Keratinocyte (primary cell): ENCODE data around the gene DEGS2. TPM values are rescaled to one million over a fixed set of nuclear protein-coding genes. Genes with fewer than 3 reads are reported as not detected.

ENCODE experiments used
- DNase-seq: peaks from one replicate; pipeline ENCODE4 v3.0.0-alpha.2; 2011; ENCODE audit warnings: low read depth, missing footprints, low spot score
- FAIRE-seq: peaks from 2 replicates; lab custom pipeline; 2011; peaks lifted over from hg19 to GRCh38; lab: Jason Lieb, UNC
- H2AFZ ChIP-seq: 2 replicates; pipeline ENCODE4 v1.6.0; 2012; ENCODE audit warnings: low read length, control low read depth, inconsistent platforms; ENCODE audit not compliant: control insufficient read depth
- H3K27ac ChIP-seq: 2 replicates; pipeline ENCODE4 v1.5.1; 2011; ENCODE audit warnings: low read length; ENCODE audit not compliant: control insufficient read depth, insufficient read depth
- H3K27me3 ChIP-seq: 3 replicates; pipeline ENCODE4 v1.6.0; 2011; ENCODE audit warnings: low read length; ENCODE audit not compliant: control insufficient read depth, insufficient read depth; ENCODE audit errors: extremely low read depth
- H3K36me3 ChIP-seq, 2 experiments: 2 replicates in 1 of 2; 3 replicates in 1 of 2; pipeline ENCODE4 v1.5.1; 2011; ENCODE audit warnings: low read length in 2 of 2, mild to moderate bottlenecking in 1 of 2; ENCODE audit not compliant: control insufficient read depth in 2 of 2, insufficient read depth in 2 of 2; ENCODE audit errors: extremely low read depth in 1 of 2
- H3K4me1 ChIP-seq: 3 replicates; pipeline ENCODE4 v1.5.1; 2011; ENCODE audit warnings: low read length; ENCODE audit not compliant: control insufficient read depth, insufficient read depth; ENCODE audit errors: extremely low read depth
- H3K4me2 ChIP-seq: 3 replicates; pipeline ENCODE4 v1.6.0; 2011; ENCODE audit warnings: low read depth, low read length; ENCODE audit not compliant: control insufficient read depth, insufficient read depth; ENCODE audit errors: extremely low read depth
- H3K4me3 ChIP-seq, 3 experiments: fragments of 200-600 bp in 1 of 3; sonication (generic) in 1 of 3; 2 replicates in 2 of 3; 3 replicates in 1 of 3; pipeline ENCODE4 v1.5.1; 2011 to 2016; ENCODE audit warnings: low read length in 3 of 3, mild to moderate bottlenecking in 3 of 3, control low read depth in 2 of 3, inconsistent platforms in 1 of 3, low read depth in 1 of 3, mixed read lengths in 1 of 3, mixed run types in 1 of 3, moderate library complexity in 1 of 3; ENCODE audit not compliant: control insufficient read depth in 2 of 3, insufficient read depth in 2 of 3; ENCODE audit errors: extremely low read depth in 1 of 3
- H3K79me2 ChIP-seq: 2 replicates; pipeline ENCODE4 v1.6.0; 2012; ENCODE audit warnings: low read length; ENCODE audit not compliant: control insufficient read depth, insufficient read depth
- H3K9ac ChIP-seq: 3 replicates; pipeline ENCODE4 v1.6.0; 2011; ENCODE audit warnings: low read length; ENCODE audit not compliant: control insufficient read depth, insufficient read depth; ENCODE audit errors: extremely low read depth
- H3K9me1 ChIP-seq: 3 replicates; pipeline ENCODE4 v1.6.0; 2011; ENCODE audit warnings: low read length; ENCODE audit not compliant: control insufficient read depth, insufficient read depth; ENCODE audit errors: extremely low read depth
- H3K9me3 ChIP-seq: 2 replicates; pipeline ENCODE4 v1.5.1; 2012; ENCODE audit warnings: low read depth, low read length; ENCODE audit not compliant: control insufficient read depth
- H4K20me1 ChIP-seq: 3 replicates; pipeline ENCODE4 v1.6.0; 2011; ENCODE audit warnings: low read length; ENCODE audit not compliant: control insufficient read depth, insufficient read depth; ENCODE audit errors: extremely low read depth
- EZH2 ChIP-seq: IDR thresholded peaks from one replicate; pipeline ENCODE4 v1.6.1; 2012; ENCODE audit warnings: inconsistent platforms, mild to moderate bottlenecking, low read length, moderate library complexity
- dilution Hi-C: fragments of 300-500 bp; cut with MboI; formaldehyde crosslinking; loops from one replicate; pipeline ENCODE4 v1.7.0; 2020; ENCODE audit warnings: low sequenced_read_pairs; ENCODE audit not compliant: extremely low pct_ligation_motif_present
- polyA plus RNA-seq, 5 experiments: library from polyadenylated mRNA; depleted of rRNA in 3 of 5; stranded (reverse) in 3 of 5; stranded (forward) in 1 of 5; unstranded in 1 of 5; fragments of >200 nt; gene quantifications; 1 replicate in 1 of 5; 2 replicates in 3 of 5; 3 replicates in 1 of 5; pipeline versions ENCODE4 v1.2.1 to v1.2.3, GENCODE V29; 2011 to 2012; ENCODE audit warnings: missing spikeins in 2 of 5, low read depth in 1 of 5, low replicate concordance in 1 of 5
- TF ChIP-seq, protein P1 (sequence below), 3 experiments: IDR thresholded peaks in 1 of 3; conservative IDR thresholded peaks in 1 of 3; optimal IDR thresholded peaks in 1 of 3; 2 replicates in 2 of 3; 3 replicates in 1 of 3; pipeline versions ENCODE3 to v1.5.1; 2011; ENCODE audit warnings: low read length in 3 of 3, mild to moderate bottlenecking in 3 of 3, moderate library complexity in 2 of 3, control low read depth in 1 of 3, inconsistent platforms in 1 of 3; ENCODE audit not compliant: insufficient read depth in 2 of 3; ENCODE audit errors: extremely low read depth in 1 of 3

DEGS2 gene
- polyA plus RNA-seq, 1 donor (not counting 4 experiments of a cell fraction or from before 2014, with no cell fraction given) = 0.46 TPM

DNA sequence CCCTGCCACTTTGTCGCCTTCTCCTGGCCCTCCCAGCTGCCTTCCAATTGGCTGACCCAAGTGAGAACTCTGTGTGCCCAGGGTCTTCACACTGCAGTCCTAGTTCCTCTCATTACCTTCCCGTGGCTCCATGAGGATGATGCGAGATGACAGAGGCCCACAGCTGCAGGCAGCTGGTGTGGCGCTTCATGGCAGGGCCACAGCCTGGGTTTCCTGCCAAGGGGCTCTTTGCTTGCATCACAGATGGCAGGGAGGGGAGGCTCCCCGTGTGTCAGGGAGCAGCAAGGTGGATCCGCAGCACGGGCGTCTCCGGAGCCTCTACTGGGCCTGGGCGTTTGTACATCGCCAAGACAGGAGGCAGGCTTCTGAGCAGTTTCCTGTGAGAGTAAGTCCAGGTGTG is 28.9 kb downstream of the DEGS2 start:
- no peak overlapping the region for H2AFZ ChIP-seq
- dilution Hi-C loops = no loop called here
- H3K36me3 ChIP-seq = no peaks in the 10 kb centered on the region
- H4K20me1 ChIP-seq = no peaks in the 10 kb centered on the region
- no peak for DNase-seq
- no peaks in the 10 kb centered on the region for H3K9me3 ChIP-seq
- H3K27me3 ChIP-seq = no peaks in the 10 kb centered on the region
- H3K27ac ChIP-seq = no peak overlapping the region
- peaks cover 13% of the 10 kb centered on the region for H3K4me1 ChIP-seq
- H3K4me3 ChIP-seq = no peak overlapping the region
- no peaks in the 10 kb centered on the region for H3K79me2 ChIP-seq
- no peak for FAIRE-seq
- no peak overlapping the region for H3K4me2 ChIP-seq
- no peaks in the 10 kb centered on the region for H3K9me1 ChIP-seq
- TF ChIP-seq, protein P1, sequence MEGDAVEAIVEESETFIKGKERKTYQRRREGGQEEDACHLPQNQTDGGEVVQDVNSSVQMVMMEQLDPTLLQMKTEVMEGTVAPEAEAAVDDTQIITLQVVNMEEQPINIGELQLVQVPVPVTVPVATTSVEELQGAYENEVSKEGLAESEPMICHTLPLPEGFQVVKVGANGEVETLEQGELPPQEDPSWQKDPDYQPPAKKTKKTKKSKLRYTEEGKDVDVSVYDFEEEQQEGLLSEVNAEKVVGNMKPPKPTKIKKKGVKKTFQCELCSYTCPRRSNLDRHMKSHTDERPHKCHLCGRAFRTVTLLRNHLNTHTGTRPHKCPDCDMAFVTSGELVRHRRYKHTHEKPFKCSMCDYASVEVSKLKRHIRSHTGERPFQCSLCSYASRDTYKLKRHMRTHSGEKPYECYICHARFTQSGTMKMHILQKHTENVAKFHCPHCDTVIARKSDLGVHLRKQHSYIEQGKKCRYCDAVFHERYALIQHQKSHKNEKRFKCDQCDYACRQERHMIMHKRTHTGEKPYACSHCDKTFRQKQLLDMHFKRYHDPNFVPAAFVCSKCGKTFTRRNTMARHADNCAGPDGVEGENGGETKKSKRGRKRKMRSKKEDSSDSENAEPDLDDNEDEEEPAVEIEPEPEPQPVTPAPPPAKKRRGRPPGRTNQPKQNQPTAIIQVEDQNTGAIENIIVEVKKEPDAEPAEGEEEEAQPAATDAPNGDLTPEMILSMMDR (optimal IDR thresholded peaks at IDR 0.05 in 1 of 3, IDR thresholded peaks at IDR 0.05 in 1 of 3, conservative IDR thresholded peaks at IDR 0.05 in 1 of 3; ENCODE audit: extremely low read depth in 1 of 3, insufficient read depth in 2 of 3, low read length in 3 of 3) = no peak
- no peak for TF ChIP-seq EZH2
- no peak overlapping the region for H3K9ac ChIP-seq

DNA sequence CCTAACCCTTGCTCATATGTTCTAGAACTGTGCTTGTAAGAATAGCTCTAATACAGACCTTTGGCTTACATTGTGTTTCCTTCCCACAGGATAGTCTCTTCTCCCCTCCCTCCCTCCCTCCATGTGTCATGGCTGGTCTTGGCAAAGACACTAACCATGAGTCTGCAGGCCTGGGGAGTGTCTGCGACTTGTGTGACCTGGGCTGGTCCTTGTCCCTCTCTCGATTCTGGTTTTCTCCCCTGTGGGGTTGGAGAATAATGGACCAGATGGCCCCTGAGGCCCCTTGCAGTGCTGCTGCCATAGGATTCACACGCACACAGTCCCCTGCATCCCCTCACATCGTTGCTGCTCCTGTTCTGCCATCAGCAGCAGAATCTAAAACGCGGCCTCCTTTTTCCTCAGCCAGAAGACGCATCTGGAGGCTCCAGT is 30.3 kb downstream of the DEGS2 start:
- TF ChIP-seq, protein P1 (optimal IDR thresholded peaks at IDR 0.05 in 1 of 3, IDR thresholded peaks at IDR 0.05 in 1 of 3, conservative IDR thresholded peaks at IDR 0.05 in 1 of 3; ENCODE audit: extremely low read depth in 1 of 3, insufficient read depth in 2 of 3, low read length in 3 of 3) = no peak
- TF ChIP-seq EZH2 = no peak
- peaks cover 0 to 3% of the 10 kb centered on the region in 2 experiments for H3K36me3 ChIP-seq
- FAIRE-seq = no peak
- no peak overlapping the region for H3K4me3 ChIP-seq
- H3K9me1 ChIP-seq = no peaks in the 10 kb centered on the region
- no peak overlapping the region for H3K9ac ChIP-seq
- DNase-seq = no peak
- no peaks in the 10 kb centered on the region for H3K79me2 ChIP-seq
- H4K20me1 ChIP-seq = no peaks in the 10 kb centered on the region
- H3K27me3 ChIP-seq = no peaks in the 10 kb centered on the region
- no peak overlapping the region for H2AFZ ChIP-seq
- H3K4me2 ChIP-seq = no peak overlapping the region
- dilution Hi-C loops = no loop called here
- no peak overlapping the region for H3K27ac ChIP-seq
- H3K9me3 ChIP-seq = no peaks in the 10 kb centered on the region
- peaks cover 13% of the 10 kb centered on the region for H3K4me1 ChIP-seq
